SK-N-SH (cell line): ENCODE data around the gene MACROD2. TPM values are rescaled to one million over a fixed set of nuclear protein-coding genes. Genes with fewer than 3 reads are reported as not detected.

ENCODE experiments used
- CTCF ChIA-PET: fragments of 300-600, 350-600 bp; formaldehyde crosslinking; extraction: SDS; loops from one replicate; lab custom pipeline; 2021; lab: Yijun Ruan, JAX
- POLR2A ChIA-PET: fragments of 350-600 bp; sonication (Branson Sonifier 250); formaldehyde crosslinking; extraction: SDS; loops from one replicate; lab custom pipeline; 2020; ENCODE audit warnings: antibody characterized with exemption, inconsistent platforms; lab: Yijun Ruan, JAX
- DNase-seq: peaks from one replicate; pipeline ENCODE4 v3.0.0; 2012
- H2AFZ ChIP-seq: fragments of 200-600 bp; sonication (generic); 2 replicates; pipeline ENCODE4 v1.8.1; 2016; ENCODE audit warnings: antibody characterized with exemption, mild to moderate bottlenecking, low read depth
- H3F3A ChIP-seq: fragments of 200-600 bp; sonication (generic); replicated peaks from 2 replicates; pipeline ENCODE3; 2016; ENCODE audit warnings: antibody characterized with exemption, mild to moderate bottlenecking; ENCODE audit not compliant: insufficient read depth
- H3K27ac ChIP-seq, 2 experiments: fragments of 200-500 bp in 1 of 2; fragments of 200-600 bp in 1 of 2; sonication (Bioruptor generic) in 1 of 2; sonication (generic), shearing (Covaris generic) in 1 of 2; 2 replicates each; pipeline versions ENCODE4 v1.5.1 to v1.6.1; 2014 to 2016; ENCODE audit warnings: low read depth in 2 of 2, inconsistent platforms in 1 of 2, low read length in 1 of 2, mild to moderate bottlenecking in 1 of 2, mixed read lengths in 1 of 2
- H3K27me3 ChIP-seq: fragments of 200-600 bp; sonication (generic), shearing (Covaris generic); 2 replicates; pipeline ENCODE4 v1.6.1; 2016; ENCODE audit warnings: mixed run types; ENCODE audit not compliant: insufficient read depth
- H3K36me3 ChIP-seq, 2 experiments: fragments of 200-500 bp in 1 of 2; fragments of 200-600 bp in 1 of 2; sonication (Bioruptor generic) in 1 of 2; sonication (generic) in 1 of 2; replicated peaks in 1 of 2; 2 replicates each; pipeline versions ENCODE3 to v1.5.1; 2014 to 2016; ENCODE audit warnings: low read length in 1 of 2, mild to moderate bottlenecking in 1 of 2; ENCODE audit not compliant: insufficient read depth in 2 of 2, control insufficient read depth in 1 of 2
- H3K4me1 ChIP-seq, 2 experiments: fragments of 200-500 bp in 1 of 2; fragments of 200-600 bp in 1 of 2; sonication (Bioruptor generic) in 1 of 2; sonication (generic), shearing (Covaris generic) in 1 of 2; 2 replicates each; pipeline versions ENCODE4 v1.5.1 to v1.6.1; 2014 to 2016; ENCODE audit warnings: low read depth in 1 of 2, low read length in 1 of 2, mixed run types in 1 of 2; ENCODE audit not compliant: insufficient read depth in 2 of 2, control insufficient read depth in 1 of 2
- H3K4me2 ChIP-seq: fragments of 200-600 bp; sonication (generic), shearing (Covaris generic); 2 replicates; pipeline ENCODE4 v1.6.1; 2017; ENCODE audit warnings: mixed run types
- H3K4me3 ChIP-seq, 2 experiments: fragments of 200-500 bp in 1 of 2; fragments of 200-600 bp in 1 of 2; sonication (Bioruptor generic) in 1 of 2; sonication (generic), shearing (Covaris generic) in 1 of 2; 2 replicates each; pipeline versions ENCODE4 v1.5.1 to v1.8.1; 2014 to 2016; ENCODE audit warnings: low read depth in 2 of 2, inconsistent platforms in 1 of 2, low read length in 1 of 2, mild to moderate bottlenecking in 1 of 2, mixed read lengths in 1 of 2, moderate library complexity in 1 of 2
- H3K79me2 ChIP-seq: fragments of 200-600 bp; sonication (generic); 2 replicates; pipeline ENCODE4 v1.8.1; 2017; ENCODE audit warnings: mild to moderate bottlenecking; ENCODE audit not compliant: insufficient read depth
- H3K9ac ChIP-seq: fragments of 200-600 bp; sonication (generic); 2 replicates; pipeline ENCODE4 v1.6.1; 2017; ENCODE audit warnings: mixed run types
- H3K9me2 ChIP-seq: fragments of 200-600 bp; sonication (generic); 2 replicates; pipeline ENCODE4 v1.6.1; 2017; ENCODE audit warnings: mixed run types
- H3K9me3 ChIP-seq: fragments of 200-600 bp; sonication (generic); 2 replicates; pipeline ENCODE4 v1.6.1; 2017; ENCODE audit warnings: mixed run types, mild to moderate bottlenecking, moderate library complexity
- H4K20me1 ChIP-seq: fragments of 200-600 bp; sonication (generic); 2 replicates; pipeline ENCODE4 v1.6.1; 2017; ENCODE audit warnings: mild to moderate bottlenecking, mixed run types; ENCODE audit not compliant: insufficient read depth
- CHD2 ChIP-seq: fragments of 150-350 bp; IDR thresholded peaks from 2 replicates; pipeline ENCODE4 v1.6.1; 2018; ENCODE audit warnings: low read length; ENCODE audit not compliant: partially characterized antibody
- EP300 ChIP-seq, 2 experiments: IDR thresholded peaks; 2 replicates each; pipeline versions ENCODE4 v1.4.0 to v1.6.1; 2012; ENCODE audit warnings: borderline replicate concordance in 1 of 2, low read depth in 1 of 2, low read length in 1 of 2
- GABPA ChIP-seq: IDR thresholded peaks from 2 replicates; pipeline ENCODE4 v1.4.0; 2012; ENCODE audit warnings: low read depth, mild to moderate bottlenecking
- GATA2 ChIP-seq: sonication (generic); formaldehyde crosslinking; IDR thresholded peaks from 2 replicates; pipeline ENCODE4 v1.5.0; 2020; ENCODE audit warnings: mild to moderate bottlenecking, missing genetic modification reagents
- JUND ChIP-seq: IDR thresholded peaks from 2 replicates; pipeline ENCODE4 v1.4.0; 2012
- MEF2A ChIP-seq: IDR thresholded peaks from 2 replicates; pipeline ENCODE4 v1.4.0; 2012; ENCODE audit warnings: low read depth, borderline replicate concordance
- NRF1 ChIP-seq: IDR thresholded peaks from 2 replicates; pipeline ENCODE4 v1.6.1; 2012; ENCODE audit warnings: low read depth, mild to moderate bottlenecking, low read length
- RCOR1 ChIP-seq: fragments of 150-350 bp; IDR thresholded peaks from 2 replicates; pipeline ENCODE4 v1.6.1; 2017; ENCODE audit warnings: antibody characterized with exemption, low read length
- RFX5 ChIP-seq: IDR thresholded peaks from 2 replicates; pipeline ENCODE4 v1.6.1; 2012; ENCODE audit warnings: mild to moderate bottlenecking, improper control_type of control experiment, low read length
- RXRA ChIP-seq: IDR thresholded peaks from 2 replicates; pipeline ENCODE4 v1.4.0; 2012; ENCODE audit warnings: low read depth, mild to moderate bottlenecking, borderline replicate concordance
- SIN3A ChIP-seq: IDR thresholded peaks from 2 replicates; pipeline ENCODE4 v1.6.1; 2012; ENCODE audit warnings: low read depth, mild to moderate bottlenecking, low read length, moderate library complexity, borderline replicate concordance
- TAF1 ChIP-seq: IDR thresholded peaks from 2 replicates; pipeline ENCODE4 v1.6.1; 2012; ENCODE audit warnings: low read depth, mild to moderate bottlenecking, low read length, moderate library complexity, borderline replicate concordance
- WGBS: methylation state at CpG from one replicate; pipeline ENCODE4 v1.1.6; 2017; ENCODE audit warnings: low lambda C conversion rate; 5-methylcytosine and 5-hydroxymethylcytosine counted together
- polyA plus RNA-seq, 3 experiments: library from polyadenylated mRNA; depleted of rRNA; stranded (reverse); fragments of >200 nt; gene quantifications; 2 replicates each; pipeline ENCODE4 v1.2.3, GENCODE V29; 2012
- TF ChIP-seq, protein P1 (sequence below): IDR thresholded peaks from 2 replicates; pipeline ENCODE4 v1.4.0; 2012; ENCODE audit warnings: low read depth, borderline replicate concordance
- TF ChIP-seq, protein P2 (sequence below): IDR thresholded peaks from 2 replicates; pipeline ENCODE4; 2012
- TF ChIP-seq, protein P3 (sequence below): IDR thresholded peaks from 2 replicates; pipeline ENCODE4 v1.4.0; 2012; ENCODE audit warnings: low read depth, borderline replicate concordance
- TF ChIP-seq, protein P4 (sequence below): IDR thresholded peaks from 2 replicates; pipeline ENCODE4 v1.4.0; 2012; ENCODE audit warnings: low read depth
- TF ChIP-seq, protein P5 (sequence below): fragments of 150-350 bp; IDR thresholded peaks from 2 replicates; pipeline ENCODE4 v1.6.1; 2016; ENCODE audit warnings: mild to moderate bottlenecking, low read depth, low read length

Gene MACROD2
- polyA plus RNA-seq, 1 of the 3 experiments (the other 2 are of a cell fraction): 0.33 TPM

DNA sequence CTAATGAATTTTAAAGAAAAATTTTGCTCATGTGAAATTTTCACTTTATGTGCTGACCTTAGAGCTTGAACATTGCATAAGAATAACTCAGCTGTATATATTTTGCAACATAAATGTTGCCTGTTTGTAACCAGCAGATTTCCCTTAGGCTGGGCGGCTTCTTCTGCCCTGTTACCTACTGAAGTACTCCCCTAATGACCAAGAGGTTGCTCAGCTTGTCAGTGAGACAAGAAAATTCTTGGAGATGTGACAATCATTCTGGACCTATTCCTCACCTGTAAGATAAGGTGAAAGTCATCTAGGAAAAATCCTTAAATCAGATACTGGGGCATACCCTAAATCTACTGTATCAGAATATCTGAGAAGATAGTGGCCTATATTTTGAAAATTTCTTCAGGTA lies 1516.2 kb downstream of the MACROD2 start:
- TF ChIP-seq SIN3A (no peak), NRF1 (no peak), EP300 (IDR thresholded peaks at IDR 0.05; ENCODE audit: borderline replicate concordance in 1 of 2, low read depth in 1 of 2, low read length in 1 of 2) (no peak), GABPA (no peak), TAF1 (no peak), CHD2 (no peak), RCOR1 (no peak), JUND (no peak), MEF2A (no peak)
- TF ChIP-seq, protein P1, sequence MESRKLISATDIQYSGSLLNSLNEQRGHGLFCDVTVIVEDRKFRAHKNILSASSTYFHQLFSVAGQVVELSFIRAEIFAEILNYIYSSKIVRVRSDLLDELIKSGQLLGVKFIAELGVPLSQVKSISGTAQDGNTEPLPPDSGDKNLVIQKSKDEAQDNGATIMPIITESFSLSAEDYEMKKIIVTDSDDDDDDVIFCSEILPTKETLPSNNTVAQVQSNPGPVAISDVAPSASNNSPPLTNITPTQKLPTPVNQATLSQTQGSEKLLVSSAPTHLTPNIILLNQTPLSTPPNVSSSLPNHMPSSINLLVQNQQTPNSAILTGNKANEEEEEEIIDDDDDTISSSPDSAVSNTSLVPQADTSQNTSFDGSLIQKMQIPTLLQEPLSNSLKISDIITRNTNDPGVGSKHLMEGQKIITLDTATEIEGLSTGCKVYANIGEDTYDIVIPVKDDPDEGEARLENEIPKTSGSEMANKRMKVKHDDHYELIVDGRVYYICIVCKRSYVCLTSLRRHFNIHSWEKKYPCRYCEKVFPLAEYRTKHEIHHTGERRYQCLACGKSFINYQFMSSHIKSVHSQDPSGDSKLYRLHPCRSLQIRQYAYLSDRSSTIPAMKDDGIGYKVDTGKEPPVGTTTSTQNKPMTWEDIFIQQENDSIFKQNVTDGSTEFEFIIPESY: no peak
- TF ChIP-seq, protein P2, sequence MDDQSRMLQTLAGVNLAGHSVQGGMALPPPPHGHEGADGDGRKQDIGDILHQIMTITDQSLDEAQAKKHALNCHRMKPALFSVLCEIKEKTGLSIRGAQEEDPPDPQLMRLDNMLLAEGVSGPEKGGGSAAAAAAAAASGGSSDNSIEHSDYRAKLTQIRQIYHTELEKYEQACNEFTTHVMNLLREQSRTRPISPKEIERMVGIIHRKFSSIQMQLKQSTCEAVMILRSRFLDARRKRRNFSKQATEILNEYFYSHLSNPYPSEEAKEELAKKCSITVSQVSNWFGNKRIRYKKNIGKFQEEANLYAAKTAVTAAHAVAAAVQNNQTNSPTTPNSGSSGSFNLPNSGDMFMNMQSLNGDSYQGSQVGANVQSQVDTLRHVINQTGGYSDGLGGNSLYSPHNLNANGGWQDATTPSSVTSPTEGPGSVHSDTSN: no peak
- TF ChIP-seq, protein P3, sequence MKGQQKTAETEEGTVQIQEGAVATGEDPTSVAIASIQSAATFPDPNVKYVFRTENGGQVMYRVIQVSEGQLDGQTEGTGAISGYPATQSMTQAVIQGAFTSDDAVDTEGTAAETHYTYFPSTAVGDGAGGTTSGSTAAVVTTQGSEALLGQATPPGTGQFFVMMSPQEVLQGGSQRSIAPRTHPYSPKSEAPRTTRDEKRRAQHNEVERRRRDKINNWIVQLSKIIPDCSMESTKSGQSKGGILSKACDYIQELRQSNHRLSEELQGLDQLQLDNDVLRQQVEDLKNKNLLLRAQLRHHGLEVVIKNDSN: no peak
- TF ChIP-seq, protein P4, sequence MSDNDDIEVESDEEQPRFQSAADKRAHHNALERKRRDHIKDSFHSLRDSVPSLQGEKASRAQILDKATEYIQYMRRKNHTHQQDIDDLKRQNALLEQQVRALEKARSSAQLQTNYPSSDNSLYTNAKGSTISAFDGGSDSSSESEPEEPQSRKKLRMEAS: no peak
- no peaks in the 10 kb centered on the region for H4K20me1 ChIP-seq
- no peaks in the 10 kb centered on the region for H3K36me3 ChIP-seq
- ChIA-PET POLR2A (no interaction called here), CTCF (no interaction called here)
- no peak overlapping the region for H3K27ac ChIP-seq
- H3K27me3 ChIP-seq: no peaks in the 10 kb centered on the region
- no peak overlapping the region for H3K4me2 ChIP-seq
- 62% methylated on average over 1 of the region's 1 CpG for WGBS
- no peak overlapping the region for H3K4me3 ChIP-seq
- no peaks in the 10 kb centered on the region for H3K79me2 ChIP-seq
- H3K9me2 ChIP-seq: no peaks in the 10 kb centered on the region
- no peaks in the 10 kb centered on the region for H3K9me3 ChIP-seq
- no peak overlapping the region for H3K9ac ChIP-seq
- H3K4me1 ChIP-seq: no peaks in the 10 kb centered on the region; a peak in 1 of 4 replicates
- no peak for DNase-seq
- no peak overlapping the region for H2AFZ ChIP-seq
- no peaks in the 10 kb centered on the region for H3F3A ChIP-seq

DNA sequence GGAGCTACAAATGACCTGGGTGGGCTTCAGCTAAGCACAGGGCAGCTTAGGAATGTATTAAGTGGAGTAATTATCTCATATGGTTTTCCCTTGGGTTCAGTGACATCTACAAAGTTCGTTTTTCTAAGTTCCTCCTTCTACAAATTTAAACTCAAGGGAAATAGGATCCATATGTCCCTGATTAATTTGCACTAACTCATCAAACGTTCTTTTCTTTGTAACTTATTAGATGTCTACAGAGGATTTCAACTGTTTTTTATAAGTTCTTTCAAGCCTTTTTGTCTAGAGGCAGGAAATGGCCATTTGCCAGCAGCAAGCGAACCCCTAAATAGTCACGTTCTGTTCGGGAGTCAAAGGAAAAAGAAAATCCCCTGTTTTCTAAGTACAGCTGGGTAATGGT lies 1517.6 kb downstream of the MACROD2 start:
- ChIA-PET POLR2A (no interaction called here), CTCF (interaction anchor here (1.0 to 1.3 kb wide), 2 partner anchors 9 to 10 kb away, joined by 4 to 5 read pairs; no protein-coding TSS in a partner anchor)
- Histone ChIP-seq H2AFZ (no peak overlapping the region), H3K9me2 (no peaks in the 10 kb centered on the region), H3F3A (no peaks in the 10 kb centered on the region), H3K4me1 (no peaks in the 10 kb centered on the region; a peak in 1 of 4 replicates), H3K4me3 (no peak overlapping the region), H3K4me2 (no peak overlapping the region), H3K9me3 (no peaks in the 10 kb centered on the region), H3K36me3 (no peaks in the 10 kb centered on the region), H3K27me3 (no peaks in the 10 kb centered on the region), H3K27ac (no peak overlapping the region), H3K79me2 (no peaks in the 10 kb centered on the region), H3K9ac (no peak overlapping the region), H4K20me1 (no peaks in the 10 kb centered on the region)
- WGBS: 39% methylated on average over 5 of the region's 5 CpGs
- no peak for TF ChIP-seq RXRA
- TF ChIP-seq, protein P5, sequence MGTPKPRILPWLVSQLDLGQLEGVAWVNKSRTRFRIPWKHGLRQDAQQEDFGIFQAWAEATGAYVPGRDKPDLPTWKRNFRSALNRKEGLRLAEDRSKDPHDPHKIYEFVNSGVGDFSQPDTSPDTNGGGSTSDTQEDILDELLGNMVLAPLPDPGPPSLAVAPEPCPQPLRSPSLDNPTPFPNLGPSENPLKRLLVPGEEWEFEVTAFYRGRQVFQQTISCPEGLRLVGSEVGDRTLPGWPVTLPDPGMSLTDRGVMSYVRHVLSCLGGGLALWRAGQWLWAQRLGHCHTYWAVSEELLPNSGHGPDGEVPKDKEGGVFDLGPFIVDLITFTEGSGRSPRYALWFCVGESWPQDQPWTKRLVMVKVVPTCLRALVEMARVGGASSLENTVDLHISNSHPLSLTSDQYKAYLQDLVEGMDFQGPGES: no peak
- TF ChIP-seq RFX5: no peak
- no peak for TF ChIP-seq GATA2 (CRISPR knock-in tag)
- no peak for DNase-seq
